IMR-90 (cell line): ENCODE results near the gene CD2AP. TPM values are rescaled to one million over a fixed set of nuclear protein-coding genes. Genes with fewer than 3 reads are reported as not detected.

ENCODE experiments used
- ATAC-seq: fragments of 200-7000 bp; cut with Tn5 transposase; 2 replicates; pipeline ENCODE4 v1.9.1; 2020; ENCODE audit warnings: low read depth, mild to moderate bottlenecking, moderate library complexity
- BruUV-seq: library from RNA; stranded (reverse); fragments of 400-500 nt; replicated peaks from 2 replicates; lab custom pipeline; 2021; lab: Mats Ljungman, UMichigan
- CTCF ChIA-PET: fragments of 300-600 bp; formaldehyde crosslinking; extraction: SDS; loops from one replicate; lab custom pipeline; 2021; ENCODE audit warnings: antibody characterized with exemption; lab: Yijun Ruan, JAX
- POLR2A ChIA-PET: fragments of 300-600 bp; sonication (Branson Sonifier 250); formaldehyde crosslinking; loops from one replicate; lab custom pipeline; 2022; ENCODE audit warnings: antibody characterized with exemption; ENCODE audit not compliant: unreplicated experiment; lab: Charles Lee
- DNase-seq: peaks from one replicate; pipeline ENCODE4 v3.0.0; 2013
- H2AFZ ChIP-seq: replicated peaks from 2 replicates; pipeline ENCODE3; 2013; ENCODE audit warnings: low read length, mild to moderate bottlenecking; ENCODE audit not compliant: poor library complexity
- H2AK5ac ChIP-seq: 2 replicates; pipeline ENCODE4 v1.6.1; 2013; ENCODE audit warnings: low read depth, low read length, inconsistent platforms
- H2AK9ac ChIP-seq: replicated peaks from 2 replicates; pipeline ENCODE3; 2013; ENCODE audit warnings: mild to moderate bottlenecking, low read depth, low read length, moderate library complexity; ENCODE audit not compliant: poor library complexity
- H2BK120ac ChIP-seq: 2 replicates; pipeline ENCODE4 v1.6.1; 2013; ENCODE audit warnings: low read depth, low read length, inconsistent platforms
- H2BK15ac ChIP-seq: 3 replicates; pipeline ENCODE4 v1.6.1; 2013; ENCODE audit warnings: low read depth, low read length, inconsistent platforms
- H2BK20ac ChIP-seq: 2 replicates; pipeline ENCODE4 v1.6.1; 2013; ENCODE audit warnings: low read depth, mild to moderate bottlenecking, inconsistent platforms, low read length, moderate library complexity
- H2BK5ac ChIP-seq: 2 replicates; pipeline ENCODE4 v1.6.1; 2013; ENCODE audit warnings: mild to moderate bottlenecking, low read depth, low read length, inconsistent platforms; ENCODE audit not compliant: poor library complexity, severe bottlenecking
- H3K14ac ChIP-seq: replicated peaks from 2 replicates; pipeline ENCODE4 v1.6.1; 2013; ENCODE audit warnings: low read depth, low read length, inconsistent platforms
- H3K18ac ChIP-seq: 2 replicates; pipeline ENCODE4 v1.6.1; 2013; ENCODE audit warnings: low read depth, low read length, control low read depth
- H3K23ac ChIP-seq: 2 replicates; pipeline ENCODE4 v1.6.1; 2013; ENCODE audit warnings: low read depth, low read length, inconsistent platforms
- H3K27ac ChIP-seq: 2 replicates; pipeline ENCODE4 v1.5.1; 2013; ENCODE audit warnings: mild to moderate bottlenecking, control low read depth, low read length; ENCODE audit not compliant: insufficient read depth
- H3K27me3 ChIP-seq: 2 replicates; pipeline ENCODE4 v1.6.1; 2013; ENCODE audit warnings: low read length; ENCODE audit not compliant: control insufficient read depth, insufficient read depth
- H3K36me3 ChIP-seq: 2 replicates; pipeline ENCODE4 v1.6.1; 2013; ENCODE audit warnings: low read length, mixed read lengths; ENCODE audit not compliant: control insufficient read depth, insufficient read depth
- H3K4ac ChIP-seq: 2 replicates; pipeline ENCODE4 v1.6.1; 2013; ENCODE audit warnings: low read depth, low read length, inconsistent platforms
- H3K4me1 ChIP-seq: 2 replicates; pipeline ENCODE4 v1.6.1; 2013; ENCODE audit warnings: low read length, mixed read lengths; ENCODE audit not compliant: control insufficient read depth, insufficient read depth
- H3K4me2 ChIP-seq: 2 replicates; pipeline ENCODE4 v1.6.1; 2013; ENCODE audit warnings: low read depth, mild to moderate bottlenecking, control low read depth, low read length, moderate library complexity
- H3K4me3 ChIP-seq: 2 replicates; pipeline ENCODE4 v1.5.1; 2013; ENCODE audit warnings: low read depth, mild to moderate bottlenecking, control low read depth, low read length, moderate library complexity; ENCODE audit not compliant: insufficient read depth
- H3K56ac ChIP-seq: 2 replicates; pipeline ENCODE4 v1.6.1; 2013; ENCODE audit warnings: low read length, inconsistent platforms; ENCODE audit not compliant: insufficient read depth; ENCODE audit errors: extremely low read depth
- H3K79me1 ChIP-seq, 2 experiments: 2 replicates each; pipeline ENCODE4 v1.6.1; 2013; ENCODE audit warnings: low read length in 2 of 2, inconsistent platforms in 1 of 2, low read depth in 1 of 2
- H3K9ac ChIP-seq: 2 replicates; pipeline ENCODE4 v1.6.1; 2013; ENCODE audit warnings: low read depth, low read length, control low read depth
- H3K9me1 ChIP-seq: 2 replicates; pipeline ENCODE4 v1.6.1; 2013; ENCODE audit warnings: low read length, inconsistent platforms; ENCODE audit not compliant: insufficient read depth
- H3K9me3 ChIP-seq: 2 replicates; pipeline ENCODE4 v1.6.1; 2013; ENCODE audit warnings: low read length; ENCODE audit not compliant: control insufficient read depth, insufficient read depth
- H4K20me1 ChIP-seq: 2 replicates; pipeline ENCODE4 v1.6.1; 2013; ENCODE audit warnings: low read length, inconsistent platforms; ENCODE audit not compliant: insufficient read depth
- H4K5ac ChIP-seq: 2 replicates; pipeline ENCODE4 v1.6.1; 2013; ENCODE audit warnings: mild to moderate bottlenecking, low read depth, low read length, control low read depth
- H4K8ac ChIP-seq, 2 experiments: 2 replicates each; pipeline ENCODE4 v1.6.1; 2013; ENCODE audit warnings: low read depth in 2 of 2, low read length in 2 of 2, control low read depth in 1 of 2, inconsistent platforms in 1 of 2
- H4K91ac ChIP-seq: 2 replicates; pipeline ENCODE4 v1.6.1; 2013; ENCODE audit warnings: low read depth, low read length, inconsistent platforms; ENCODE audit not compliant: insufficient read depth
- POLR2A ChIP-seq: IDR thresholded peaks from 2 replicates; pipeline ENCODE4 v1.6.1; 2012; ENCODE audit warnings: mild to moderate bottlenecking, low read depth, low read length
- WGBS, 2 experiments: methylation state at CpG; one replicate each; pipeline versions ENCODE4 v1.1.5 to v1.1.7; 2013; ENCODE audit warnings: missing lambda C conversion rate in 2 of 2; ENCODE audit not compliant: insufficient read length in 1 of 2; ENCODE audit errors: extremely low coverage in 2 of 2; 5-methylcytosine and 5-hydroxymethylcytosine counted together
- dilution Hi-C: fragments of 300-500 bp; cut with HindIII; formaldehyde crosslinking; loops from one replicate; pipeline ENCODE4 v1.14.3; 2018; ENCODE audit warnings: low sequenced_read_pairs; ENCODE audit not compliant: unreplicated experiment
- in situ Hi-C: fragments of 300-500 bp; cut with MboI; formaldehyde crosslinking; loops from 3 replicates; pipeline ENCODE4 v1.14.3; 2019; ENCODE audit warnings: low sequenced_read_pairs, inconsistent platforms, mixed read lengths
- intact Hi-C: fragments of 100-400 bp; cut with micrococcal nuclease; formaldehyde crosslinking; loops from 2 replicates; pipeline ENCODE4 v1.10.0; 2022
- polyA plus RNA-seq, 3 experiments: library from polyadenylated mRNA; depleted of rRNA; stranded (reverse); fragments of >200 nt; gene quantifications; 2 replicates each; pipeline ENCODE4 v1.2.3, GENCODE V29; 2012; ENCODE audit warnings: low replicate concordance in 1 of 3
- total RNA-seq: library from RNA; depleted of rRNA; stranded (reverse); fragments of >200 nt; gene quantifications from 2 replicates; pipeline ENCODE4 v1.2.3, GENCODE V29; 2012
- TF ChIP-seq, protein P1 (sequence below): conservative IDR thresholded peaks from 2 replicates; pipeline ENCODE4 v1.5.1; 2012; ENCODE audit warnings: mild to moderate bottlenecking, low read depth, low read length, improper control_type of control experiment

CD2AP gene
- total and polyA plus RNA-seq, 2 of the 4 experiments (the other 2 are of a cell fraction), result 5.3 to 7.5 TPM

DNA sequence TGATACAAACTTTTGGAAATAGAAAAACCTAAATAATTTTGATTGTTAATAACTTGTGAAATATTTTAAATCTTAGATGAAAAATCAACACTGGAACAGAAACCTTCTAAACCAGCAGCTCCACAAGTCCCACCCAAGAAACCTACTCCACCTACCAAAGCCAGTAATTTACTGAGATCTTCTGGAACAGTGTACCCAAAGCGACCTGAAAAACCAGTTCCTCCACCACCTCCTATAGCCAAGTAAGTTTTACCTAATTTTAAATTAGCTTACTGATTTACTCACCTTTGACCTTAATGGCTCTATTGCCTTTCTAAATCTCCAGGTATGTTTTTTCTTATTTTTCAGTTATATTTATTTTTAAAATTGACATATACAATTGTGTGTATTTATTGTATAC lies 118.2 kb downstream of the CD2AP start:
- POLR2A ChIA-PET, result no interaction called here
- no peaks in the 10 kb centered on the region for H4K20me1 ChIP-seq

More for the DNA sequence above, 118.2 kb downstream of the CD2AP start:
- ATAC-seq, result no peak
- dilution Hi-C loops, result no loop called here
- Histone ChIP-seq H3K4me1 (no peaks in the 10 kb centered on the region), H2BK5ac (no peak overlapping the region), H4K5ac (no peak overlapping the region), H3K9me1 (peaks cover 3% of the 10 kb centered on the region; the same call in 1 of the 2 replicates), H3K18ac (no peak overlapping the region), H2BK20ac (no peak overlapping the region), H3K4me2 (no peak overlapping the region), H3K27me3 (no peaks in the 10 kb centered on the region), H3K23ac (no peak overlapping the region), H3K4me3 (no peak overlapping the region), H2AK9ac (no peak overlapping the region), H3K9ac (no peak overlapping the region), H3K27ac (no peak overlapping the region), H3K14ac (no peak overlapping the region), H3K4ac (no peak overlapping the region), H3K36me3 (peaks cover 7% of the 10 kb centered on the region; the same call in 1 of the 2 replicates), H4K8ac (no peak overlapping the region), H2BK120ac (no peak overlapping the region), H3K56ac (no peak overlapping the region), H3K9me3 (no peaks in the 10 kb centered on the region), H2AFZ (no peak overlapping the region), H3K79me1 (peaks cover 0 to 3% of the 10 kb centered on the region in 2 experiments; a peak in 2 of 4 replicates), H2BK15ac (no peak overlapping the region), H2AK5ac (no peak overlapping the region), H4K91ac (no peak overlapping the region)
- DNase-seq, result no peak
- TF ChIP-seq, protein P1, sequence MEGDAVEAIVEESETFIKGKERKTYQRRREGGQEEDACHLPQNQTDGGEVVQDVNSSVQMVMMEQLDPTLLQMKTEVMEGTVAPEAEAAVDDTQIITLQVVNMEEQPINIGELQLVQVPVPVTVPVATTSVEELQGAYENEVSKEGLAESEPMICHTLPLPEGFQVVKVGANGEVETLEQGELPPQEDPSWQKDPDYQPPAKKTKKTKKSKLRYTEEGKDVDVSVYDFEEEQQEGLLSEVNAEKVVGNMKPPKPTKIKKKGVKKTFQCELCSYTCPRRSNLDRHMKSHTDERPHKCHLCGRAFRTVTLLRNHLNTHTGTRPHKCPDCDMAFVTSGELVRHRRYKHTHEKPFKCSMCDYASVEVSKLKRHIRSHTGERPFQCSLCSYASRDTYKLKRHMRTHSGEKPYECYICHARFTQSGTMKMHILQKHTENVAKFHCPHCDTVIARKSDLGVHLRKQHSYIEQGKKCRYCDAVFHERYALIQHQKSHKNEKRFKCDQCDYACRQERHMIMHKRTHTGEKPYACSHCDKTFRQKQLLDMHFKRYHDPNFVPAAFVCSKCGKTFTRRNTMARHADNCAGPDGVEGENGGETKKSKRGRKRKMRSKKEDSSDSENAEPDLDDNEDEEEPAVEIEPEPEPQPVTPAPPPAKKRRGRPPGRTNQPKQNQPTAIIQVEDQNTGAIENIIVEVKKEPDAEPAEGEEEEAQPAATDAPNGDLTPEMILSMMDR, result no peak
- TF ChIP-seq POLR2A, result no peak
- intact Hi-C loops, result no loop called here
- no TSS peak for BruUV-seq
- in situ Hi-C loops, result no loop called here
- CTCF ChIA-PET, result no interaction called here
- WGBS, 2 experiments, result no CpG with 5 or more reads among the region's 1 CpG
